GM10266 (cell line): ENCODE results near the gene IGSF9.

Source experiments
- DNase-seq: peaks from one replicate; pipeline ENCODE4 v3.0.0; 2012; ENCODE audit errors: extremely low spot score
- CTCF ChIP-seq: IDR thresholded peaks from 2 replicates; pipeline ENCODE4 v1.5.1; 2012; ENCODE audit warnings: mild to moderate bottlenecking, low read depth; ENCODE audit not compliant: control insufficient read depth, insufficient read depth; ENCODE audit errors: missing control alignments

The IGSF9 gene

GRCh38 chr1:159973350-159973940 is 28.0 kb upstream of the IGSF9 start:
- TF ChIP-seq CTCF: no peak
- no peak for DNase-seq

DNA sequence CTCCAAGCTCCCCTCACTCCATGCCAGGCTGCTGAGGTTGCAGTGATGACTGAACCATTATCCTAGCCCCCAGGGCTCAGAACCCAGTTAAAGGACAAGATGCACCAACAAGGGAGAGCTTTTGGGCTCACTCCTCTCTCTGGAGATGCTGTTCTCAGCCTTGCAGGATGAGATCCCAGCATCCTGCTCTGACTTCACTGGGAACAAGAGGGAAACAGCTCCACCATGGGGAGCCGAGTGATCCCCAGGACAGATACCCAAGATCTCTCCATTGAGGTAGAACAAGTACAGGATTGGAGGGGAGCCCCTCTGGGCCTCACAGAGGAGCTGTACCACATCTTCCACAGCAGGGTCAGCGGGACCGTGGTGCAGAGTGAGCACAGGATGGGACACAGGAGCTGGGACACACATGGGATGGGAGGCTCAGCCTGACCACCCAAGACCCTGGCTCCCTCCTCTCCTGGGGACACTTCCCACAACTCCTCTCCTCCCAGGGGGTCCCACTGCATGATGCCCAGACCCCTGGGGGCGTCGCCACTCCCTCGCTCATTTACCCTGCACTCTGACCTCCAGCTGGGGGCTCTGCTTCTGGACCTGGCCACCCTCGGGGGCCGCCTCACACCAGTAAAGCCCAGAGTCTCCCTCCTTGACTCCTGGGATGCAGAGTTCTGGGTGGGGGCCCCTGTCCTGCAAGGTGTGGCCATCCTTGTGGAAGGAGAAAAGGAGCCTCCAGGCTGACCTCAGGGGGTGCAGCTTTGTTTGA is 27.2 kb upstream of the IGSF9 start:
- no peak for DNase-seq
- no peak for TF ChIP-seq CTCF

GRCh38 chr1:159970932-159971342 is 25.5 kb upstream of the IGSF9 start:
- no peak for TF ChIP-seq CTCF

GRCh38 chr1:159968901-159969300 is 23.5 kb upstream of the IGSF9 start:
- DNase-seq: no peak
- no peak for TF ChIP-seq CTCF

More at GRCh38 chr1:159970932-159971342, 25.5 kb upstream of the IGSF9 start:
- no peak for DNase-seq

DNA sequence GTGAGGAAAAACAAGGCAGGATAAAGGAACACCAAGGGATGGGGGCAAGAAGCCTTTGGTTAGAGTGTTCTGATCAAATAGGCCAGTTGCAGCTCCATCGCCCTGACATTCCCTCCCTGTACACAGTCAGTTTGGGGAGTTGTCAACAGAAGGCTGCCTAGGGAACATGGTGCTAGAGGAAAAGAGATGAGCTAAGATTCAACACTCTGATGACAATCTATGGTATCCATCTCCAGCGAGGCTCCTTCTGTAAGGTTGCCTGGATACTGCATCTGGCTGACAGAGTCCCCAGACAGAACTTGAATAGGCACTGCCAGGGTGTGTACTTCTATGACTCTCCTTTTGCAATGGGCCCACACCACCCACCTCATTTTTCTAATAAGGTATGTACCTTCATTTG is 19.9 kb upstream of the IGSF9 start:
- TF ChIP-seq CTCF: no peak

DNA sequence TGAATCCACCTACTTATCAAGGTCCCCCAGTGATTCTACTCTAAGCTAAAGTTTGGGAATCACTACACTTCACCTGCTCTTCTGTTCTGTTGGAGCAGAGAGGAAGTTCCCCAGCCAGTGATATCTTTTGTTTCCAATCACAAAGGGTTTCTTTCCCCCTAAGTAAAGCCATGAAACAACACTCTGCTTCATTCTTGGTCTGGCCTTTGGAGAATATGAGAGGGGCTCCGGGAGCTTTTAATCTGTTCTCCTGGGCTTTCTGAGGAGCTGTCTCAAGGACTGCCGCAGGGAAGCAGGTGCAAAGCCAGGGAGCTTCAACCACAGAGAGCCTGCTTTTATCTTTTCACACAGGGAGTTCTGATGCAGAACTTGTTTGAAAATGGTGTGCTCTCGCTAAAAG is 18.7 kb upstream of the IGSF9 start:
- no peak for TF ChIP-seq CTCF
- DNase-seq: no peak

More for the DNA sequence above, 19.9 kb upstream of the IGSF9 start:
- no peak for DNase-seq

- TF ChIP-seq CTCF: no peak
- DNase-seq: no peak
Observed at GRCh38 chr1:159962176-159962575, 16.8 kb upstream of the IGSF9 start.
